GM12873 (cell line): ENCODE results near the gene DIP2C.

Experiments used
- TF ChIP-seq, protein P1 (sequence below): IDR thresholded peaks from 2 replicates; pipeline ENCODE4 v1.5.1; 2012; ENCODE audit warnings: low read depth, mild to moderate bottlenecking, moderate library complexity, low read length, control low read depth; ENCODE audit not compliant: insufficient read depth; ENCODE audit errors: missing control alignments

The DIP2C gene

DNA sequence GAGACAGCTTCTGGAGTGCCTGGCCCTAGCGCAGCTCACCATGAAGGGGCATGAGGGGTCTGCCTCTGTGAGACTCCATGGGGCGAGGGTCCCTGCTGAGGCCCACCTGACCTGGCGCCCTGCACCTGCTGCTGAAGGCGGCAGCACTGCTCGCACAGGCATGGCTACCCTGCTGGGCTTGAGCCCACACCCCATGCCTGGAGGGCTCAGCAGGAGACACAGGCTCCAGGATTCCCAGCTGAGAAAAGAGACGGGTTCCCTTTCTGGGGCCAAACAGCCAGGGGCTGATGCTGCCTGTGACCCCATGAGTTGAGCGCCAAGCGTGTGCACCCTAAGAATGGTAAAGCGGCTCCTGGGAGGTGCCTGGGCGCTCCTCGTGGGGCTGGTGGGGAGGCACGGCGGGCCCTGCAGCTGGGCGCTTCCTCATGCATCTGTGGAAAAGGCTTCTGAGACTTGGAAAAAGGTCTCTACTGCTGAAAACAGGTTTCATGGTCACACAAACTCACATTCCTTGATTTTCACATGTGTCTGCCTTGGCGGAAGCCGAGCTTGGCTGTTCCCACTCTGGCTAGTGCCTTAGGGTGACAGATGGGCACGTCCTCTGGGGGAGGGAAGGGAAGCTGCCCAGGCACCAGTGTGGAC is 320.8 kb downstream of the DIP2C start:
- TF ChIP-seq, protein P1, sequence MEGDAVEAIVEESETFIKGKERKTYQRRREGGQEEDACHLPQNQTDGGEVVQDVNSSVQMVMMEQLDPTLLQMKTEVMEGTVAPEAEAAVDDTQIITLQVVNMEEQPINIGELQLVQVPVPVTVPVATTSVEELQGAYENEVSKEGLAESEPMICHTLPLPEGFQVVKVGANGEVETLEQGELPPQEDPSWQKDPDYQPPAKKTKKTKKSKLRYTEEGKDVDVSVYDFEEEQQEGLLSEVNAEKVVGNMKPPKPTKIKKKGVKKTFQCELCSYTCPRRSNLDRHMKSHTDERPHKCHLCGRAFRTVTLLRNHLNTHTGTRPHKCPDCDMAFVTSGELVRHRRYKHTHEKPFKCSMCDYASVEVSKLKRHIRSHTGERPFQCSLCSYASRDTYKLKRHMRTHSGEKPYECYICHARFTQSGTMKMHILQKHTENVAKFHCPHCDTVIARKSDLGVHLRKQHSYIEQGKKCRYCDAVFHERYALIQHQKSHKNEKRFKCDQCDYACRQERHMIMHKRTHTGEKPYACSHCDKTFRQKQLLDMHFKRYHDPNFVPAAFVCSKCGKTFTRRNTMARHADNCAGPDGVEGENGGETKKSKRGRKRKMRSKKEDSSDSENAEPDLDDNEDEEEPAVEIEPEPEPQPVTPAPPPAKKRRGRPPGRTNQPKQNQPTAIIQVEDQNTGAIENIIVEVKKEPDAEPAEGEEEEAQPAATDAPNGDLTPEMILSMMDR = no peak

DNA sequence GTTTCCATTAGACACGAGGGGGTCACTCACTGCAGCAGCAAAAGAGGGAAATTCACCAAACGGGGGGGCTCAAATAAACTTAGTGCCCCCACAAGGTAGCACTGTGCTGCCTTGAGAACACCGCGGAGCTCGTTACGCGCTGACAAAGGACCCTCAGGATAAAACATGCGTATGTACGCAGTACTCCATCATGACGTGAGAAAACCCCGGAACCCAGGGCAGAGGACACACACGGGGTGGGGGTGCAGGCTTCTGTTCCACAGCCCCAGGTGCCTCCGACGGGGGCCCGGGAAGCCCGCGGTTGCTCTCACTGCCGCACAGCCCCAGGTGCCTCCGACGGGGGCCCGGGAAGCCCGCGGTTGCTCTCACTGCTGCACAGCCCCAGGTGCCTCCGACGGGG is 321.8 kb downstream of the DIP2C start:
- TF ChIP-seq, protein P1 = no peak

DNA sequence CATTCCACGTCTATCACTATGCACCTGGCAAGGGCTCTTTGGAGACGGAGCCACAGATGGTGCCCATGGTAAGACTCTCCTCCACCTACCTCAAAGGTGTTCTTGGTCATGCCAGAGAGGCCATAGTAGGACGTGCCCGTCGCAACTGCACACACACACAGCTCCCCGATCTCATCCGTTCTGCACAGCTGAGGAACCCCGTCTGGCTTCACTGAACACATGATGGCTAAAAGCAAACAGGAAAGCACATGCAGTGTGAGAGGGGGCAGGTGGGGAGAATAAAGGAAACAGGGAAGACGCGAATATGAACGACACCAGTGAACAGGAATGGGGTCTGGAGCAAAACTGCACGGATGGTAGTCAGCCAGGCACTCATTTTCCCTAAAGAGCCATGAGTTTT is 323.3 kb downstream of the DIP2C start:
- TF ChIP-seq, protein P1 = no peak

DNA sequence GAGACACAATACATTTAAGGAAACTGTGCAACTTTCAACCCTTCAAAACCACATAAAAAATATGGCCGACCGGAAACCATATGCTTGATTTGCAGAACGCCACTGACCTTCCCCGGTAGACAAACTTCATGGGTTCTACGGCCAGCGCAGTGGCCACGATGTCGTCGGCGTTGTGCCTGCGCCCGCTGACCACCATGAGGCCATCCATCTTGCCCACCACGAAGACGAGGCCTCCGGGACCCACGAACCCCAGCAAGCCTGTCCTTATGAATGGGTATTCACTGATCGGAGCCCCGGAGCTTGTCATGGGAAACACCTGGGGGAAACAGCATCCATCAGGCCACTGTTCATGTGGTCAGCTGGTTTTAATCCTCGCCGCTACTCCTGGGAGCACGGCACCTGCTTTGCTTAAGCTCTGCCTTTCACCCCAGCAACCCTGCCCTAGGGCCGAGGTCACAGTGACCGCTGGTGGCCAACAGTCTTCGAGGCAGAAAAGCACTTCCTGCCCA is 325.1 kb downstream of the DIP2C start:
- TF ChIP-seq, protein P1 = no peak

DNA sequence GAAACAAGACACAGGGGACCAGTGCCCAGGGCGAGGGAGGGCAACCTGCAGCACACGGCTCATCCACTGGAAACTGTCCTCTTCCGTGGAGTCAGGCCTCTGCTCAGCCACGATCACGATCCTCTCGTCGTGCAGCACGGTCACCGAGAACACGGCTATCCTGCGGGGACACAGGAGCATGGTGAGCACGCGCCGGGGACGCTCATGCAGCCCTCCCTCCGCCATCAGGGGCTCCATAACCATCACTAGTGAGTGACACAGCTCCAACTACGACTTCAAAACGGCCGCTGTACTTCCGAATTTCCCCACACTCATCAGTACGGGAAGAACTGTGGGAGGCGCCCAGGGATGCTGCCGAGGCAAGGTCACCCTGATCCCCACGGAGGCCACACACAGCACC is 326.3 kb downstream of the DIP2C start:
- TF ChIP-seq, protein P1 = no peak

DNA sequence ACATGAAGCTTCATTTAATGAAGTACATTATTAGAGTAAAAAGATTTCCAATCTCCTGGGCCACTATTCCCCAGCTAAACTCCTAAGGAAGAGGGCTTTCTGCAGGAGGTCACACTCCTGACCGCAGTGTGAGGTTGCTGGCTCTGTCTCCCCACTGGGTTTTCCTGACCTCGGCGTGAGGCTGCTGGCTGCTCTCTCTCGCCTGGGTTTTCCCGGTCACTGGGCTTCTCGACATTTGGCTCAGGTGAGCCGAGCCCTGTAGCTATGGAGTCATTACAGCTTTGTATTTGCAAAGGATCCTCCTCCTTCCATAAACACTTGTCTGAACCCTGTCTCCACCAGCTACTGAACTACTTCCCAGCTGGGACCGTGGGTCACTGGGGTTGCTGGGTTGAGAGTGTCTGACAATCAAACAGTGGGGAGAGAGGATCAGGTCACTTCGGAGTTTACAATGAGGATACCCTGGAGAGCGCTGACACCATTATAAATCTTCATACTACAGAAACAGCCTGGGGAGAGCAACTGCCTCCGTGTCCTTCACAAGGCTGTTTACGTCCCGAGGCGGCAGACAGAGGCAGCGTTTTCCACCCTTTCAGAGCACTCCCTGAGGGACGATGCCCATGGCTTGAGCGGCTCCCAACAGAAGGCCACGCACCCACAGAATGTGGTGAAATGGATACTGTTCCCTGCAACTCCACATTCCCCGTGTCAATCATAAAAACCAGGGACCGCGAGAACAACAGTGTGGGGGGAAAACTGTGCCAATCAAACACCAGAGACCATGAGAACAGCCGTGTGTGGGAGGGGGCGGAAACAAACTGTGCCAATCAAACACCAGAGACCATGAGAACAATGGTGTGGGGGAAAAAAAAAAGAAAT is 328.0 kb downstream of the DIP2C start:
- TF ChIP-seq, protein P1 = no peak

DNA sequence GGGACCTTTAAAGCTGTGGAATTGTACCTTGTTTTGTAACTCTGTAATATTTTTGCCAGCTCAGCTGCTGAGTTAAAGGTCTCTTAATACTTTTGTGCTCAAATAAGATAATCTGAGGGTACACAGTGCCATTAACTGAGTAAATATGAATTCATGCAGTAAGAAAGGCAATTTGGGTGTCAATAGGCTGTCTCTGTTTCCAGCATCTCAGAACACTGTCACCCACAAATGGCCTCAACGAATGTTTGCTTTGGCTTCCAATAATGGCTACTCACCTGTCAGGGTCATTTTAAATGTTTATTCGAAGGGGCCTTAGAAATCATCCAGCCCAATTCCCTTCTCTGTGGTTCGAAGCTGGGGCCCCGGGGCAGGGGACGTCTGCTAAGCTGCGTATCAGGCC is 328.8 kb downstream of the DIP2C start:
- TF ChIP-seq, protein P1 = no peak
